HG03565 (cell line): ENCODE data around the gene RAC2.
"Not testable (repeated sequence)": the region's sequence is repeated elsewhere in the genome, so short reads cannot be mapped to it uniquely, and the experiment has no call there.

Experiments used
- ATAC-seq: cut with Tn5 transposase; IDR thresholded peaks from one replicate; pipeline ENCODE4 v1.9.1; 2021; ENCODE audit warnings: mild to moderate bottlenecking, moderate library complexity; ENCODE audit not compliant: unreplicated experiment

RAC2 gene

DNA sequence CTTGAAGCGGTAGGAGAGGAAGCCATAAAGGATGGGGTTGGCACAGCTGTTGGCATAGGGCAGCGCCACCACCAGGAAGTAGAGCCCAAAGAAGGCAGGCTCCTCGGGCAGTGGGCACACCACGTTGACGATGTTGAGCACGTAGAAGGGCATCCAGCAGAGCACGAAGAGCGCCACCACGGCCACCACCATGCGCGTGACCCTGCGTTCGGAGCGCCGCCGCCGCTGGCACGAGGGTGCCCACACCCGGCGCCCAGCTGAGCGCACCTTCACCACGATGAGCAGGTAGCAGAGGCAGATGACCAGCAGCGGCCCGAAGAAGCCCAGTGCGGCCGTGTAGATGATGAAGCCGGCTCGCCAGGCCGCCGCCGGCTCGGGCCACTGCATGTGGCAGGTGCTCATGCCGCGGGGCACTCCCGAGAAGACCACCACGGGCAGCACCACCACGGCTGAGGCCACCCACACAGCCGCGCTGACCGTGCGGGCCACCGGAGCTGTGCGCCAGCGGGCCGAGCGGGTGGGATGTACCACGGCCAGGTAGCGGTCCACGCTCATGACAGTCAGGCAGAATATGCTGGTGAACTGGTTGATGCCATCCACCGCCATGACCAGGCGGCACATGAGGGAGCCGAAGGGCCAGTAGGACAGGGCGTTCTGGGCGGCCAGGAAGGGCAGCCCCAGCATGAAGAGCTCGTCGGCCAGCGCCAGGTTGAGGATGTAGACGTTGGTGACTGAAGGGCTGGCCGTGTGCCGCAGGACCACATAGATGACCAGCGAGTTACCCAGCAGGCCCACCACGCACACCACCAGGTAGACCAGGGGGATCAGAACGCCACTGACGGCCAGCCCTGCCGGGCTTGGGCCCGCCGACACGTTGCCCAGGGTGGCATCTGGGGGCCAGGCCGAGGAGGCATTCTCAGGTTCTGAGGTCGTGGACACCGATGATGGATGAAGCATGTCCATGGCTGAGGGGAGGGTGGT is 36.9 kb downstream of the RAC2 start:
- ATAC-seq = no peak

DNA sequence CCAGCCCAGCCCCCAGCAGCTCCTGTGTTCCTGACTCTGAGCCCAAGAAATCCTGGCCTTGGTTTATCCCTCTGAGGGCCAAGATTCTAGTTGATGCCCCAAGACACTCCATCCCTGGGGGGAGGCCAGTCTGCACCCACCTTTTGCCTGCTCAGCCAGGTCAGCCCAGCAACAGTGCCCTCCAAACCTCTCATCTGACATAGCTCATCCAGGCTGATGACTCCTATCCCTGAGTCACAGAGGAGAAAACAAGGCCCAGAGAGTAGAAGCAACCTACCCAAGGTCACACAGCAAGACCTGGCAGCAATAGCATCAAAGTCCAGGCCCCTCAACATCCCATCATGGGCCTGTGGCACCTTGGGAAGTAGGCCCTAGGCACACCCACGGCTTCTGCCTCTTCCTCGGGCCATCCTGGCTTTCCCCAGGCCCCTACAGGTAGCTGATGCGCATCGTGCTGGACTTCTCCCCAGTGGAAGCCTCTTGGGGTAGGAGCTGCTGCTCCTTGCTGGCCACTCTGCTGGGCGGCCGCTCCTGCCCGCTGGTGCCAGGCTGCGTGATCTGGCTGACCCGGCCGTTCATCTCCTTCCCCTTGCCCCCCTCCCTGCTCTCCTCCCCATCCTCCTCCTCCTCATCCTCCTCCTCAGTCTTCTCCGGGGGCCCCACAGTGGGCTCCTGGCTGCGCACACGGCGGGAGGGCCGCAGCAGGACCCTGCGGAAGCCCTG is 37.8 kb downstream of the RAC2 start:
- ATAC-seq = no peak

DNA sequence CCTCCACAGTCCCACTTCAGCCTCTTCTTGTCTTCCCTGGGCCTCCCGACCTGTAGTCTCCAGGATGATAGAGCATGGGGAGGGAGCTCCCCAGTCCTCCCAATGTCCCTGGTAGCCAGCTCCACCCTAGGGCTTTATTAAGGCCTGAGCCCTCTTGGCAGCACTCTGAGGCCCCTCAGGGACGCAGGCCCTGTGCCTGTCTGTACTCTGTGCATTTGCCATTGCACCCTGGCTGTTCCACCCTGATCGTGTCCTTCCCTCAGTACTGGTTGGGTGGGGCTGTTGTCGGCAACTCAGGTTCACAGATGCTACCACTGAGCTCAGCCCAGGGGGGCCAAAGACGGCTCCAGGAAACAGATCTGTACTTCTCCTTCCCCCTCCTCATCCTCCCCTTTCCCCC is 39.0 kb downstream of the RAC2 start:
- ATAC-seq = no peak

DNA sequence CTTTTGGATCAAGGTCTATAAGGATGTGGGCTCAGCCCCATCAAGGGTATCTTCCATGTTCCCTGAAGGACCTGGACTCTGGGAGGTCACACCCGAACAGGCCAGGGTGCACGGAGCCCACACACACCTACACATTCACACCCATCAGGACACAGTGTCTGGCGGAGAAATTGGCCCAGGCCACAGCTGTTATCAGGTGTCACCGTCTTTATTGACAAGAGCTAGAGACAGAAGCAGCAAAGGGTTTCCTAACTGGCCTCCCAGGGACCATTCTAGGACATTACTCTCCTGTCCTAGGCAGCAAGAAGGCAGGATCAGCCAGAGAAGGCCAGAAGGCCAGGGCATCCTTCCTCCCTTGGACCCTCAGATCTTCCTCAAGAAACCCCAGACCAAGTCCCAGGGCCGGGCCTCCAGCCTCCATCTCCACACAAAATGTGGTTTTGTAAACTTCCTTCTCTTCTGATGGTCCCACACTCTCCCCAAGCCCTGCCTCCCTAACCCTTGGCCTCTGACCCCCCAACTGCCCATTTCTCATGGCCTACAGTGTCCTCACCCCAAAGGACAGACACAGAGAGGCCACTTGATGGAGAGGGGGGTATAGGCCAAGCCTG is 39.9 kb downstream of the RAC2 start:
- no peak for ATAC-seq

DNA sequence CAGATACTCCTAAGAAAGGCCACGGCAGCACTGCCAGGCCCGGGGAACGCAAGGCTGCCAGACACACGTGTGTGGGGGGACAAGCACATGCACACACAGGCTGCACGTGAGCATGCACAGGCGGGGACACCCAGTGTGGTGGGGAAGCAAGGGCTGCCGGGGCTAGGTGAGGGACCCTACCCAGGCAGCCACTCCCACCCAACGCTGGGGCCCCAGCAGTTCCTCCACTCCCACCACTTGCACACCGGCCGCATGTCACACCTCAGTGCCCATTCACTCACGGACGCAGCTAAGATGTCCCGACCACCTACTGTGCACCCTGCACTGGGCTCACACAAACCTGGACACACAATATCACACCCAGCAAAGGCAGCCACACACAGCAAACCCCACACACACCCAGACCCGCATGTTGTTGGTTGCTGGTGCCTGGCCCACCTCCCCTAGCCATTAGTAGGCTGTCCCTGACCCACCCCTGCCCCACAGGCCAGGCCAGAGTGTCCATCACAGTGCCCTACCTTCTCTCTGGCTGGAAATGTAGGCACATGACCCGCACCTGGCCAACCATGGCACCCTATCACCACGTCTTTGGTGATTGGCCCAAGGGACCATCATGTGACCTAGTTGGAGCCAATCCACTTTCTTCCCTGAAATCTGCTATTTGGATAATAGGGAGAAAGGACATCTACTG is 40.6 kb downstream of the RAC2 start:
- no peak for ATAC-seq

DNA sequence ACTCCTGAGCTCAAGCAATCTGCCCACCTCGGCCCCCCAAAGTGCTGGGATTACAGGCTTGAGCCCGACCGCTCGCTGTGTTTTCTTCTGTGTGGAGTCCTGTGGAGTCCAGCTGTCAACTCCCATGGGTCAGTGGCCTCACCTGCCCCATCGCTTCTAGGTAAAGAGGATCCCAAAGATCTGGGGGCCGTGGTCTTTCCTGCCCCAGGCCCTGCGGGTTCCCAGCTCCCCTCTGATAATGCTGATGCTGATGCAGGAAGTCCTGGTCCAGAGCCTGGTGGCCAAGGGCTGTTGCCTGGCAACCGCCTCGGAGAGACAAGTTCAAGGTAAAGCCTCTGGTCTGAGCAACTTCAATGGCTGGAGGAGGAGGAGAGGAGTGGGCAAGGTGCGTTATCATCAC is 41.4 kb downstream of the RAC2 start:
- ATAC-seq = no peak

DNA sequence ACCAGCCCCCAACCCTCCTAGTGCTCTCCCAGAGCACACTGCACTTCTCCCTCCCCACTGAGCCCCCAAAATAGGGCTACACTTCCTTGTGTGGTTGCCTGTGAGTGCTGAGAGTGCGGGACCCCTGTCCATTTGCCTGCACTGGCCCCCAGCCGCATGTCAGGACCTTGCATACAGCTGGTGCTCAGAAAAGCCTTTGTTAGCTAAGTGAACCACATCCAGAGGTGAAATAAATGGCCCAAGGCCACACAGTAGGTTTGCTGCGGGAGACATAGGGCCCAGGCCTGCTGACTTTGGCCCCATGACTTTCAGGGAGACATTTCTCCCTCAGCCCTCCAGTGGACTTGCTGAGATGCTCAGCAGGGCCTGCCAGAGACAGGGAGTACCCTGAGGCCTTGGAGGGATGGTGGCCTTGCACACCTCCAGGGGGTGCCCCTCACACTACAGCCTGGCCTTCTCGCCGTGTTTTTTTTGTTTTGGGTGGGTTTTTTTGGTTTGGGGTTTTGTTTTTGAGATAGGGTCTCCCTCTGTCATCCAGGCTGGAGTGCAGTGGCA is 42.0 kb downstream of the RAC2 start:
- no peak for ATAC-seq

DNA sequence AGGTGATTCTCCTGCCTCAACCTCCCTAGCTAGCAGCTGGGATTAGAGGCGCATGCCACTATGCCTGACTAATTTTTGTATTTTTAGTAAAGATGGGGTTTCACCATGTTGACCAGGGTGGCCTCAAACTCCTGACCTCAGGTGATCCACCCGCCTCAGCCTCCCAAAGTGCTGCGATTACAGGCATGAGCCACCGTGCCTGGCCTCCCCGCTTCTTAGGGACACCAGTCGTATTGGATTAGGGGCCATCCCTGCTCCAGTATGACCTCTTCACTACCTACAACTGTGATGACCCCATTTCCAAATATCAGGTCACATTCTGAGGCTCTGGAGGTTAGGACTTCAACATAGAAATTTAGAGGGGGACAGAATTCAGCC is 42.6 kb downstream of the RAC2 start:
- ATAC-seq = not testable (repeated sequence)

DNA sequence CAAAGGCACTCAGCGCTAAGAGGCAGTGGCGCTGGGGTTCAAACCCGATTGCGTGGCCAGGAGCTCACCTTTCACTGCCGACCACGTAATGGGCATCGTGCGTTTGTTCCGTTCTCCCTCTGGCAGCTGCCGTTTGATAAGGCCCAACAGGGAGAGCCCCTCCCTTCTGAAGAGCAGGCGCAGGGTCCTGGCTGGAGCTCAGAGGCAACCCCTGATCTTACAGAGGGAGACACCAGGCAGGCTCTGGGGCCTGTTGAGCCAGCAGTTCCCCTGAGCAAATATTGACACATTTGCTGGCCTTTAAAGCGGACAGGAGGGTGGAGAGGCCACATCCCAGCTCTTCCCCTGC is 44.3 kb downstream of the RAC2 start:
- ATAC-seq = no peak

DNA sequence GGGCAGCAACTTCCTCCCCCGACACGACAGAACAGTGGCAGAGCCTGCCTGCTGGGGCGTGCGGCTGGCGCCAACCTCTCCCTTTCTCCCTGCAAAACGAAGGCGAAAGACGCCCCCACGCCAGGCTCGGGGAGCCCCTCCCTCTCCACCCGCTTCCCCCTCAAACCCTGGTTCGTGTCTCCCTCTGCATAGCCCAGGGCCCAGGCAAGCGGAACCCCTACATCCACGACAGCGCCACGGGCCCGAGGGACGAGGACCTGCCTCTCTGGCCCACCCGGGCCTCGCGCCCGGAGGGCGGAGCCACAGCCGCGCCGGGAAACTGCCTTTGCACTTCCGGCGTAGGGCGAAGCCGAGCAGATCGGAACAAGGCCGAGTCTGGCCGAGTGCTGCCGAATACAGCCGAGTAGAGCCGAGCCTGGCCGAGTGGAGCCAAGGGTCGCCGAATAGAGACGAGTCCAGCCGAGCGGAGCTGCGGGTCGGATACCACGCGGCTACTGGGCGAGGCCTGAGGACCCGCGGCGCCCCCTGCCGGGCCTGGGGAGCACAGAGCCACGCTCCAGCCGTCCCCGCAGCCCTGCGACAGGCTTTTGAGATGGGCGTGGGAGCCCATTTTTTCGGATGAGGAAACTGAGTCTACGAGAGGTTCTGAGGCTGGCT is 44.8 kb downstream of the RAC2 start:
- peak; percentile 90 for ATAC-seq

DNA sequence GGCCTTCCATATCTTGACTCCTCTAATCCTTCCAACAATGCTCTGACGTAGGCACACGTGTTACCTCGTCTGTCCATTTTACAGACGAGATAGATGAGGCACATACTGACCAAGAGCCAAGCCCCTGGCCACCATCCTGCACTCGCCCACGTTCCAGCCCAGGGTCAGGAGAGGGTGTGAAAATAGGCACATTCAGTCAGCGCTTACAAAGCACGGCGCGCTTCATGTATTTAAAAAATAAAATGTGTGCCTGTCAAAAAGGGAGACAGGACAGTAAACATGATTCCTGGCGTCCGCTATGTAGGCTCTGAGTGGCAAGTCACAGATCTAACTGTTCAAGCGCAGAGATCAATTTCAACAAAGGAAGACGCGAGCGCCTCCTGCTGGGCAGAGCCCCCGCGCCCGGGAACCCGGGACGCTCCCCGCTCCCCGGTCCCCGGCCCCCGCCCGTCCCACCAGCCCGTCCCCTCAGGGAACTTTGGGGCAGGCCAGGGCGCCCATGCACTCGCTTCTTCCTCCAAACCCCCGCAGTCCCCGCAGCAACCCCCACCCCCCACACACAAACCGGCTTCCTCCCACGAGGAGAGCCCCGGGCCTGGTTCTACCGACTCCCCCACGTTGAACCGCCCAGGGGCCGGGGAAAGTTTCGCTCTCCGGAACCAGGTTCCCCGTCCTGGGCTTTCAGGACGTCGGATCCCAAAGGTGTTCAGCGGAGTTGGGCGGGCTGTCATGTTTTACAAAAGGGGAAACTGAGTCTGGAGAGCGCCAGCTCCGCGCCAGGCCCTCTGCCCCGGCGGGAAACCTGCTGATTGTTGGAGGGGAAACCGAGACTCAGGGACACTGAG is 45.6 kb downstream of the RAC2 start:
- no peak for ATAC-seq

DNA sequence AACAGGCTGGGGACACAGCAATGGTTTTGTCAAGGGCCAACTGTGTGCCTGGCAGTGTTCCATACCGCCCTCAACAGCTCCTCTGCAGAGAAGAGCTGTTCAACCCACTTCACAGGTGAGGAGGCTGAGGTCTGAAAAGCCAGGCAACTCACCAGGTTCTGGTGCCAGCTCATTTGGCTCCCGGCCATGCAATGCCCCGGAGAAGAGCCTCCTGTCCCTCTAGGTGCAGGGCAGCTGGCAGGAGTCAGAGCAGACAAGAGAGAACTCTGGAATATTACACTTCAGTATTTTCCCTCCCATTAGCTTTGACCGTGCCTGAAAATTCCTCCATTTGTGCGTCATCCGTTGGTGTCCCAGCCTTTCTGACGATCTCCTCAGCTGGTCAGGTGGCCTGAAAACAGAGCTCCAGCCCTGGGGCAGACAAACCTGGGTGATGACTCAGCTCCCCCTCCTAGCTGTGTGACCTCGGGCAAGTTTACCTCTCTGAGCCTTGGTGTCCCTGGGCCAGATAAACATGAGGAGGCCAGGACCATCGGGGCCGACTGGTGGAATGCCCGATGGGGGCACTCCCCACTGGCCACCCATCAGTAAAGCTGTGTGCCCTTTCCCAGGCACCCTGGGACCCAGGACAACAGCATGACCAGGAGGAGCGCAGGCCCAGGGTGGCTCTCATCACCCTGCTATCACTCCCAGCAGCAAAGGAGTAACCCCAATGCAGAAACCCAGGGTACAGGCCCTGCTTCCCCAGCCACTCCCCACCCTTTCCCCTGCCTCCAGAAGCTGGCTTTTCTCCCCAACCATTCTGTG is 46.4 kb downstream of the RAC2 start:
- no peak for ATAC-seq

DNA sequence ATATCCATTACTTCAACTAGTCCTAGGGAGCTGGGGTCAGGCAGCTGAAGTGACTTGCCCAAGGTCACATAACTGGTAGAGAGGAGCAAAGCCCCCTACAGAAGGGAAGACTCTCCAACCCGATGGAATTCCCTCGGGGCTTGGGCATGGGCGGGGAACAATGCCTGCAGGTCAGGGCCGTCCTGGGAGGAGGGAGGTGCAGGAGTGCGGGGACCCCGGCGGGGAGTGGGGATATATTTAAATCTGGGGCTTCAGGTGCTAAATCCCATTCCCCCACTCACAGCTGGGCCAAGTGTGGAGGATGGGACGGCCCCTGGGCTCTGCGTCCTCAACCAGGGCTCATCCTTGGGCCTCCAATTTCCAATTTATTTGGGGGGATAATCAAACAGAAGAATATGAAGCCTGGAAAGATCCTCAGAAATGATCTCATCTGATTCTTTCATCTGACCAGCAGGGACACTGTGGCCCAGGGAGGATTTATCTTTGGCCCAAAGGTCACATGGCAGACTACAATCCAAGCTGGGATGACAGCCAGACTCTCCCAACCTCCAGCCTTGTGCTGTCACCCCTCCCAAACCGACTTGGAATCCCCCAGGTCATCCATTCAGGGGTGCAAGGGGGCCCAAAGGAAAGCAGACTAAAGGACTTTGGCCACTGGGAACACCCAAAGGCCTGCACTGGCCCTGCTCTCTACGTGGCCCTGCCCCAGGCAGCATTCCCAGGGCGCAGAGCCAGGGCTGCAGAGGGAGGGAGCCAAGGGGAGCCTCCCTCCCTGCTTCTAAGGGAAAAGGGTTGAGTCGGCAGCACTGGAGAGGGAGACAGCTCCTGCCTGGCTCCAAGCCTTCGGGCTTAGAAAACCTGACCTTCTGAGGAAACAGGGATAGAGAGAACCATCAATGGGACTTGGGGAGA is 47.3 kb downstream of the RAC2 start:
- no peak for ATAC-seq

DNA sequence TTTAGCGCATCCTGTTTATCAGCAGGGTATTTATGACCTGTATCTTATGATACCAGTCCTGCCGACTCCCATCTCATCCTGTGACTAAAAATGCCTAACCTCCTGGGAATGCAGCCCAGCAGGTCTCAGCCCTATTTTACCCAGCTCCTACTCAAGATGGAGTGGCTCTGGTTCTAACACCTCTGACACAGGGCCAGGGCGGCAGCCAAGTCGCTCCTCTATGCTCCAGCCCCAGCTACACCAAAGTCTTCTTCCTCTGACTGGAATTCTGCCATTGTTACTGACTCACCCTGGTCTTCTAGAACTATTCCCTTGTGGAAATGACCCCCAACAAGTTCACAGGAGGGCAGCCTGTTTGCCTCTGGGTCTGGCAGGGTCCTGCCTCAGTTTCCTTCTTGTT is 48.1 kb downstream of the RAC2 start:
- no peak for ATAC-seq

DNA sequence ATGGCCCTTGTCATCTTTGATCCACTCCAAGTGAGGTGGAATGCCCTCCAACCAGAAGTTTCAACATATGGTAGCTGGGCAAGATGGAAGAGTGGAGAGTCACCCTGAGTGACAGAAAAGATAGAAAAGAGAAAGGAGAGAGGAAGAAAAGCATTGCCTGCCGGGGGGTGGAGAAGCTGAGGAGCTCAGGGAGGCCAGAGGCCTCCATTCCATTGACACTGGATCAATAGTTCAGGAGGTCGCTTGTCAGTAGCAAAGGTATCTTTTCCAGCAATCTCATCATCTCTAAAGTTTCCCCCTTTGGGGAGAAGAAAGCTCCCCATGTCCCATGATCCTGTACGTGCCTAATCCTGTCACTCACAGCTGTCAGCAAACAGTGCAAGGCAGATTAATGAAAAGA is 49.3 kb downstream of the RAC2 start:
- ATAC-seq = no peak

DNA sequence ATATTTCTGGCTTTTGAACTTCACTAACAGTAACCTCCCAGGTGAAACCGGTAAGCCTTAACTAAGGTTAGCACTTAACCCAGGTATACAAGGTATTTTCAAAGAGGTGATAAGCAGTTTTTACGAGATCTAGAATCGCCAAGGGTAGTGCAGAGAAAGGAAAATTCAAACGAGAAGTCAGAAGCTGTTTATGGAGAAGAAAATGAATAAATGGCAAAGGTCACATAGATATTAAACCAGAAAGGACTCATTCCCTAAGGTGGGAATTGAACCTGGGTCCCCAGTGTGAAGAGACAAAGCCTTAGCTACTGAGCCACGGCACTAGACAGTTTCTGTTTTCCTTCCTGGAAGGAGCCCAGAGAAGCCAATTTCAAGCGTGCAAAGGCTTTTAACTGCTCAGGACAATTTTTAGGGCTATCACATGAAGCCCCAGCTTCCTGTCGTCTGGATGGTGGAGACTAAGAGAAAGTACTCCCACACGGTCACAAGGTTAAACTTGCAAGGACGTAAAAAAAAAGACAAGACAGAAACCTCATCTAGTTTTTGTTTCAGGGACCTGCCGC is 50.4 kb downstream of the RAC2 start:
- ATAC-seq = no peak

DNA sequence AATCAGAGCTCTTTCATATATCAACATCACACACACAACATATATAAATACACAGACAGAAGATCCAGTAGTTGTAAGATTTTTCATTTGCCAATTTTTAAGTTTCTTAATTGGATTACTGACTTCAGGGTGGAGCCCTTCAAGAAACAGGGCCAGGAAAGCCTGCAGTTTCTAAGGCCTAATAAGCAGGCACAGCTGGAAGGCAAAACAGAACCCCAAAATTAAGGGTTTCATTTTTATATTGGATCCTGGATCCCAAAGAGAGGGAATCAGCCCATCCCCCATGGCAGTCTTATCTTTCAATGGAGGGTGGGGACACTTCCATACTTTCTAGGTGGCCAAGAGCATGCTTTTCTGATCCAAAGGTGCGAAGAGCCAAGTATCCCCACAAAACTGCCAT is 51.3 kb downstream of the RAC2 start:
- no peak for ATAC-seq
